CD4-positive, alpha-beta T cell (primary cell): ENCODE results near the gene MLLT3. TPM values are rescaled to one million over a fixed set of nuclear protein-coding genes. Genes with fewer than 3 reads are reported as not detected.

ENCODE experiments used
- ATAC-seq: fragments of 200-7000 bp; cut with Tn5 transposase; one replicate; pipeline ENCODE4 v1.10.0; 2022; ENCODE audit warnings: mild to moderate bottlenecking; ENCODE audit not compliant: poor library complexity
- CTCF ChIA-PET: fragments of 350-600 bp; sonication (Branson Sonifier 250); formaldehyde crosslinking; loops from one replicate; lab custom pipeline; 2021; ENCODE audit warnings: antibody characterized with exemption, inconsistent platforms; lab: Charles Lee
- POLR2A ChIA-PET: fragments of 350-600 bp; sonication (Branson Sonifier 250); formaldehyde crosslinking; loops from one replicate; lab custom pipeline; 2021; ENCODE audit warnings: antibody characterized with exemption, inconsistent platforms; lab: Charles Lee
- DNase-seq, 14 experiments: peaks; one replicate each; pipeline ENCODE4 v3.0.0-alpha.2; 2013 to 2020; ENCODE audit warnings: mixed read lengths in 2 of 14
- H3K27ac ChIP-seq, 2 donors: one replicate each; pipeline versions ENCODE4 v1.5.1 to v1.7.0; 2013; ENCODE audit warnings: low read length in 2 of 2, low read depth in 1 of 2, mild to moderate bottlenecking in 1 of 2
- H3K27me3 ChIP-seq, 2 experiments: 1 replicate in 1 of 2; 2 replicates in 1 of 2; pipeline versions ENCODE4 v1.6.1 to v1.7.0; 2013; ENCODE audit warnings: low read length in 2 of 2, control low read depth in 1 of 2, mild to moderate bottlenecking in 1 of 2, moderate library complexity in 1 of 2; ENCODE audit not compliant: insufficient read depth in 2 of 2, control insufficient read depth in 1 of 2
- H3K36me3 ChIP-seq: one replicate; pipeline ENCODE4 v1.6.1; 2013; ENCODE audit warnings: low read length, control low read depth; ENCODE audit not compliant: insufficient read depth
- H3K4me1 ChIP-seq: one replicate; pipeline ENCODE4 v1.6.1; 2013; ENCODE audit warnings: low read length, control low read depth; ENCODE audit not compliant: insufficient read depth
- H3K4me3 ChIP-seq: one replicate; pipeline ENCODE4 v1.5.1; 2013; ENCODE audit warnings: mild to moderate bottlenecking, low read length, moderate library complexity
- H3K9me3 ChIP-seq, 2 experiments: 1 replicate in 1 of 2; 2 replicates in 1 of 2; pipeline versions ENCODE4 v1.6.1 to v1.7.0; 2013; ENCODE audit warnings: low read length in 2 of 2, mild to moderate bottlenecking in 2 of 2, control low read depth in 1 of 2, moderate library complexity in 1 of 2; ENCODE audit not compliant: control insufficient read depth in 1 of 2, insufficient read depth in 1 of 2
- H3K27ac Mint-ChIP-seq: one replicate; pipeline ENCODE4 v1.8.0; 2020; ENCODE audit warnings: mixed read lengths
- H3K27me3 Mint-ChIP-seq: one replicate; pipeline ENCODE4 v1.8.0; 2021; ENCODE audit warnings: mixed read lengths
- H3K36me3 Mint-ChIP-seq: one replicate; pipeline ENCODE4 v1.8.0; 2021; ENCODE audit warnings: low read depth, mixed read lengths
- H3K4me1 Mint-ChIP-seq: one replicate; pipeline ENCODE4 v1.8.0; 2021; ENCODE audit warnings: low read depth, mixed read lengths
- H3K4me3 Mint-ChIP-seq: one replicate; pipeline ENCODE4 v1.8.0; 2020; ENCODE audit warnings: mild to moderate bottlenecking, mixed read lengths
- H3K9me3 Mint-ChIP-seq: one replicate; pipeline ENCODE4 v1.8.0; 2020; ENCODE audit warnings: mixed read lengths
- CTCF ChIP-seq: fragments of 200-600 bp; IDR thresholded peaks from one replicate; pipeline ENCODE4 v1.8.0; 2022; ENCODE audit warnings: antibody characterized with exemption, mild to moderate bottlenecking
- intact Hi-C, 2 experiments: fragments of 100-400 bp; cut with DNase I in 1 of 2; cut with micrococcal nuclease in 1 of 2; formaldehyde crosslinking; loops; one replicate each; pipeline versions ENCODE4 v1.15.1 to v1.9.0; 2023 to 2025; cut with DNase I, micrococcal nuclease
- microRNA-seq: library from miRNA; unstranded; fragments of <30 nt; microRNA quantifications from one replicate; pipeline ENCODE4 v1.2.0, GENCODE V29; 2021; ENCODE audit warnings: borderline microRNAs expressed, borderline replicate concordance
- total RNA-seq, 174 experiments: library from RNA in 2 of 174; stranded (reverse) in 2 of 174; gene quantifications; one replicate each; pipeline ENCODE4 v1.2.3 and lab custom pipeline; 2021 to 2026

MLLT3 gene
- total RNA-seq, 2 experiments from 2014 or later, result 59.2 to 60.6 TPM

GRCh38 chr9:20295555-20295954, 326.7 kb downstream of the MLLT3 start:
- no peaks in the 10 kb centered on the region for H3K27me3 Mint-ChIP-seq
- no peak for TF ChIP-seq CTCF

GRCh38 chr9:20294046-20294750, 328.1 kb downstream of the MLLT3 start:
- H3K27ac Mint-ChIP-seq, result no peak overlapping the region
- POLR2A ChIA-PET, result no interaction called here
- CTCF ChIA-PET, result no interaction called here

More at GRCh38 chr9:20295555-20295954, 326.7 kb downstream of the MLLT3 start:
- H3K36me3 Mint-ChIP-seq, result no peaks in the 10 kb centered on the region
- H3K27ac Mint-ChIP-seq, result no peak overlapping the region
- DNase-seq (no peak), ATAC-seq (no peak)
- H3K27me3 ChIP-seq, result no peaks in the 10 kb centered on the region
- no peak overlapping the region for H3K27ac ChIP-seq
- no peak overlapping the region for H3K4me3 Mint-ChIP-seq
- no peak overlapping the region for H3K4me3 ChIP-seq
- POLR2A ChIA-PET, result no interaction called here
- H3K9me3 ChIP-seq, result no peaks in the 10 kb centered on the region
- CTCF ChIA-PET, result no interaction called here
- intact Hi-C loops, result loop anchor here in 1 of 2 experiments (5.0 kb wide), 2 partner anchors 37 to 48 kb away; no protein-coding TSS in a partner anchor
- H3K36me3 ChIP-seq, result no peaks in the 10 kb centered on the region
- peaks cover 21% of the 10 kb centered on the region for H3K4me1 Mint-ChIP-seq
- peaks cover 2% of the 10 kb centered on the region for H3K9me3 Mint-ChIP-seq
- H3K4me1 ChIP-seq, result peaks cover 4% of the 10 kb centered on the region

GRCh38 chr9:20292002-20292401, 330.3 kb downstream of the MLLT3 start:
- H3K27ac ChIP-seq, result no peak overlapping the region
- POLR2A ChIA-PET, result no interaction called here
- Mint-ChIP-seq H3K4me1 (no peaks in the 10 kb centered on the region), H3K36me3 (no peaks in the 10 kb centered on the region), H3K9me3 (peaks cover 2% of the 10 kb centered on the region), H3K27ac (no peak overlapping the region), H3K27me3 (no peaks in the 10 kb centered on the region), H3K4me3 (no peak overlapping the region)
- no peaks in the 10 kb centered on the region for H3K36me3 ChIP-seq
- no peak for TF ChIP-seq CTCF
- H3K9me3 ChIP-seq, result peaks cover 6% of the 10 kb centered on the region in 2 experiments
- H3K4me1 ChIP-seq, result no peaks in the 10 kb centered on the region
- CTCF ChIA-PET, result no interaction called here
- no peaks in the 10 kb centered on the region for H3K27me3 ChIP-seq
- ATAC-seq (no peak), DNase-seq (no peak)
- no peak overlapping the region for H3K4me3 ChIP-seq
- intact Hi-C loops, result no loop called here

More at GRCh38 chr9:20294046-20294750, 328.1 kb downstream of the MLLT3 start:
- peaks cover 8% of the 10 kb centered on the region for H3K4me1 Mint-ChIP-seq
- no peak for ATAC-seq
- H3K4me3 ChIP-seq, result no peak overlapping the region
- no peaks in the 10 kb centered on the region for H3K36me3 Mint-ChIP-seq
- no peaks in the 10 kb centered on the region for H3K27me3 Mint-ChIP-seq
- no peaks in the 10 kb centered on the region for H3K27me3 ChIP-seq
- peaks cover 3% of the 10 kb centered on the region for H3K4me1 ChIP-seq
- no peaks in the 10 kb centered on the region for H3K36me3 ChIP-seq
- no peak for TF ChIP-seq CTCF
- H3K27ac ChIP-seq, result no peak overlapping the region
- no peak overlapping the region for H3K4me3 Mint-ChIP-seq
- intact Hi-C loops, result no loop called here
- no peak for DNase-seq
- H3K9me3 ChIP-seq, result peaks cover under 1 to 6% of the 10 kb centered on the region in 2 experiments
- peaks cover 2% of the 10 kb centered on the region for H3K9me3 Mint-ChIP-seq

Small RNA genes lying within 50 kb of the gene (microRNA-seq; reads per million reads assigned to microRNA genes)
- gene MIR4473 (13.2 reads per million, percentile 44 among the genes with 10 or more reads in this experiment), gene MIR4474 (2.0 reads per million, percentile 5 among the genes with 10 or more reads in this experiment)

Other genes with a start within 250 kb of the MLLT3 start
- gene FOCAD, start 61.8 kb upstream of the MLLT3 start, total RNA-seq, result 10 to 100 TPM; 12.4 to 14.1 TPM